ENCODE measurements around the gene TAPT1.

Gene TAPT1

DNA sequence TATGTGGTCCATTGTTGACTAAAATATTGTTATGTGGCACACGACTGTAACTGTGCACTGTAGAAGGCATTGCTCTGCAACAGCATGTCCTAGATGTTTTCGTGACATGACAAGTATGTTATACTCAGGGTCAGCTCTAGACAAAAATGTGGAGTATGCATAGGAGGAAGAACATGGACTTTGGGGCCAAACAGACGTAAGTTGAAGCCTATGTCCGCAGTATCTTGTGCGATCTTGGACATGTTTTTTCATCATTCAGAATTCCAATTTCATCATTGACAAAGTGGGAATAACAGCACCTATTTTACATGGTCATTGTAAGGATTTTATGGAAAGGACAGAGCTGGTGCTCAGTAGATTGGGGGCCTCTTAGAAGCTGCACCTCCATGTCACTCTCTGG is 114.7 kb downstream of the TAPT1 start:
- TF ChIP-seq POLR2AphosphoS5 (IDR thresholded peaks at IDR 0.05; ENCODE audit: low read depth, low read length): no peak
- TF ChIP-seq TAF1 (IDR thresholded peaks at IDR 0.05; ENCODE audit: borderline replicate concordance, insufficient read depth, low read length): no peak
- TF ChIP-seq FOXP2 (optimal IDR thresholded peaks at IDR 0.05; ENCODE audit: borderline replicate concordance, extremely low read depth, extremely low read length, insufficient read depth): no peak
- TF ChIP-seq SIN3A (IDR thresholded peaks at IDR 0.05; ENCODE audit: borderline replicate concordance, insufficient read depth, low read length): no peak
- TF ChIP-seq, protein P1, sequence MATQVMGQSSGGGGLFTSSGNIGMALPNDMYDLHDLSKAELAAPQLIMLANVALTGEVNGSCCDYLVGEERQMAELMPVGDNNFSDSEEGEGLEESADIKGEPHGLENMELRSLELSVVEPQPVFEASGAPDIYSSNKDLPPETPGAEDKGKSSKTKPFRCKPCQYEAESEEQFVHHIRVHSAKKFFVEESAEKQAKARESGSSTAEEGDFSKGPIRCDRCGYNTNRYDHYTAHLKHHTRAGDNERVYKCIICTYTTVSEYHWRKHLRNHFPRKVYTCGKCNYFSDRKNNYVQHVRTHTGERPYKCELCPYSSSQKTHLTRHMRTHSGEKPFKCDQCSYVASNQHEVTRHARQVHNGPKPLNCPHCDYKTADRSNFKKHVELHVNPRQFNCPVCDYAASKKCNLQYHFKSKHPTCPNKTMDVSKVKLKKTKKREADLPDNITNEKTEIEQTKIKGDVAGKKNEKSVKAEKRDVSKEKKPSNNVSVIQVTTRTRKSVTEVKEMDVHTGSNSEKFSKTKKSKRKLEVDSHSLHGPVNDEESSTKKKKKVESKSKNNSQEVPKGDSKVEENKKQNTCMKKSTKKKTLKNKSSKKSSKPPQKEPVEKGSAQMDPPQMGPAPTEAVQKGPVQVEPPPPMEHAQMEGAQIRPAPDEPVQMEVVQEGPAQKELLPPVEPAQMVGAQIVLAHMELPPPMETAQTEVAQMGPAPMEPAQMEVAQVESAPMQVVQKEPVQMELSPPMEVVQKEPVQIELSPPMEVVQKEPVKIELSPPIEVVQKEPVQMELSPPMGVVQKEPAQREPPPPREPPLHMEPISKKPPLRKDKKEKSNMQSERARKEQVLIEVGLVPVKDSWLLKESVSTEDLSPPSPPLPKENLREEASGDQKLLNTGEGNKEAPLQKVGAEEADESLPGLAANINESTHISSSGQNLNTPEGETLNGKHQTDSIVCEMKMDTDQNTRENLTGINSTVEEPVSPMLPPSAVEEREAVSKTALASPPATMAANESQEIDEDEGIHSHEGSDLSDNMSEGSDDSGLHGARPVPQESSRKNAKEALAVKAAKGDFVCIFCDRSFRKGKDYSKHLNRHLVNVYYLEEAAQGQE (IDR thresholded peaks at IDR 0.05; ENCODE audit: insufficient read depth in 1 of 2, low read depth in 2 of 2, low read length in 2 of 2): no peak

DNA sequence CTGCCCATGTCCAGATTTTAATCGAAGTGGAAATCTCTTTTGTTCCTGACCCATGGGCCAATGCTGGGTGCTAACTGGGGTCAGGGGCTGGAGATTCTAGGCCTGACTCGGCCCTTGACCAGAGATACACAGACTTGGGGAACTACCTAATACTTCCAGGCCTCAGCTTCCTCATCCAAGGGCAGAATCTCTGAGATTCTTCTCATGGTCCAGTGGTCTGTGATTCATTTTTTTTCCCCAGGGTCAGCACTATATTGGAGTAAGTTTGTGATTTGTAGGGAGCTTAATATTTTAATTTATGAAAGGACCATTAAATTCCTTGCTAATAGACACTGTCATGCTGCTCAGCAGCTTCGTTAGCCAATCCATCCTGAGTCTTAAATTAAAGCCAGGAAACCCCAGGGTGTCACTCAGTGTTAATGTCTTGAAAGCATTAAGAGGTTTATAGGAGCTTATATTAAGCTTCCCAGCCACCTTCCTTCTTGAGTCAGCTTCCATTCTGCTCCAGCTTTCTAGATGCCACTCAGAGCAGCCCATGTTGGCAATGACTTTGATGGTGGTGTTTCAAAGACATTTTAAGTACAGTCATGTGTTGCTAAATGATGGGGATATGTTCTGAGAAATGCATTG is 115.5 kb downstream of the TAPT1 start:
- TF ChIP-seq TAF1 (IDR thresholded peaks at IDR 0.05; ENCODE audit: borderline replicate concordance, insufficient read depth, low read length): no peak
- no peak for TF ChIP-seq POLR2AphosphoS5 (IDR thresholded peaks at IDR 0.05; ENCODE audit: low read depth, low read length)
- TF ChIP-seq SIN3A (IDR thresholded peaks at IDR 0.05; ENCODE audit: borderline replicate concordance, insufficient read depth, low read length): no peak
- no peak for TF ChIP-seq FOXP2 (optimal IDR thresholded peaks at IDR 0.05; ENCODE audit: borderline replicate concordance, extremely low read depth, extremely low read length, insufficient read depth)
- TF ChIP-seq, protein P1 (IDR thresholded peaks at IDR 0.05; ENCODE audit: insufficient read depth in 1 of 2, low read depth in 2 of 2, low read length in 2 of 2): no peak

Data from PFSK-1 (cell line).